Uterus (tissue), 2 donors: Measurements from ENCODE around the gene IZUMO2.

ENCODE experiments used
- CTCF ChIP-seq, 4 experiments: fragments of 200-600 bp in 2 of 4; fragments of 450-650 bp in 2 of 4; sonication (generic) in 2 of 4; IDR thresholded peaks; one replicate each; pipeline ENCODE4 v1.5.1; 2016 to 2019; ENCODE audit warnings: antibody characterized with exemption in 4 of 4, mild to moderate bottlenecking in 2 of 4, moderate library complexity in 1 of 4
- POLR2A ChIP-seq, 2 donors: fragments of 450-650 bp; IDR thresholded peaks; one replicate each; pipeline ENCODE4 v1.6.1; 2016; ENCODE audit warnings: antibody characterized with exemption in 2 of 2, mild to moderate bottlenecking in 1 of 2, moderate library complexity in 1 of 2

GRCh38 chr19:50203281-50204080, 40.4 kb upstream of the IZUMO2 start, which contains the start of gene MYH14:
- no peak for TF ChIP-seq CTCF (IDR thresholded peaks at IDR 0.05)
- TF ChIP-seq POLR2A (IDR thresholded peaks at IDR 0.05), result no peak
